K562 (cell line): ENCODE data around the gene SPECC1L. TPM values are rescaled to one million over a fixed set of nuclear protein-coding genes. Genes with fewer than 3 reads are reported as not detected.
A peak's percentile ranks its signal among the peaks of the same experiment; 100 is the strongest.

Experiments
- ELF1 ChIP-seq: fragments of 200-800 bp; sonication (Bioruptor generic); IDR thresholded peaks from 2 replicates; pipeline ENCODE4 v1.6.1; 2016; ENCODE audit warnings: missing genetic modification characterization, missing compliant biosample characterization
- ESRRA ChIP-seq: fragments of 450-650 bp; IDR thresholded peaks from 2 replicates; pipeline ENCODE4 v1.6.1; 2014; ENCODE audit warnings: low read depth, mild to moderate bottlenecking, moderate library complexity, borderline replicate concordance
- GATAD2B ChIP-seq: fragments of 450-650 bp; IDR thresholded peaks from 2 replicates; pipeline ENCODE4 v1.6.1; 2017; ENCODE audit warnings: mild to moderate bottlenecking, borderline replicate concordance
- HCFC1 ChIP-seq: IDR thresholded peaks from 2 replicates; pipeline ENCODE4 v1.6.1; 2012; ENCODE audit warnings: low read depth, low read length, improper control_type of control experiment
- MCM2 ChIP-seq: fragments of 450-650 bp; IDR thresholded peaks from 2 replicates; pipeline ENCODE4 v1.6.1; 2017; ENCODE audit warnings: low read depth, mild to moderate bottlenecking
- MCM3 ChIP-seq: fragments of 450-650 bp; IDR thresholded peaks from 2 replicates; pipeline ENCODE4 v1.6.1; 2016
- RAD21 ChIP-seq, 2 experiments: fragments of 250-450 bp in 1 of 2; fragments of 450-650 bp in 1 of 2; sonication (Bioruptor Pico) in 1 of 2; formaldehyde crosslinking in 1 of 2; IDR thresholded peaks in 1 of 2; conservative IDR thresholded peaks in 1 of 2; 2 replicates each; pipeline versions ENCODE4 v1.4.0 to v1.8.0; 2020 to 2022; ENCODE audit warnings: mild to moderate bottlenecking in 2 of 2, moderate library complexity in 1 of 2
- RBM22 ChIP-seq: fragments of 200-400 bp; formaldehyde crosslinking; IDR thresholded peaks from 2 replicates; pipeline ENCODE4 v1.6.1; 2018; ENCODE audit warnings: low read length, low read depth; ENCODE audit not compliant: poor library complexity, severe bottlenecking
- RBM39 ChIP-seq: fragments of 200-400 bp; formaldehyde crosslinking; optimal IDR thresholded peaks from 2 replicates; pipeline ENCODE3; 2018; ENCODE audit warnings: low read depth, low read length
- SMC3 ChIP-seq: conservative IDR thresholded peaks from 2 replicates; pipeline ENCODE4 v1.6.1; 2011; ENCODE audit warnings: low read depth, low read length, improper control_type of control experiment; ENCODE audit not compliant: insufficient read depth
- TAF7 ChIP-seq: fragments of 450-650 bp; IDR thresholded peaks from 2 replicates; pipeline ENCODE4 v1.6.1; 2016; ENCODE audit warnings: missing genetic modification characterization, missing compliant biosample characterization
- U2AF1 ChIP-seq: fragments of 200-400 bp; formaldehyde crosslinking; optimal IDR thresholded peaks from 2 replicates; pipeline ENCODE3; 2017; ENCODE audit warnings: mild to moderate bottlenecking, low read depth, low read length, moderate library complexity
- ZNF174 ChIP-seq: fragments of 250-450 bp; sonication (Bioruptor Pico); IDR thresholded peaks from 2 replicates; pipeline ENCODE4 v1.4.0; 2020; ENCODE audit warnings: mild to moderate bottlenecking
- polyA plus RNA-seq, 8 experiments: library from polyadenylated mRNA; depleted of rRNA in 4 of 8; stranded (reverse) in 5 of 8; unstranded in 3 of 8; fragments of >200 nt; fragmentation: Nextera tagmentation in 2 of 8; fragmentation: Illumina TruSeq in 1 of 8; extraction: Ambion mirVana in 2 of 8; extraction: Trizol in 1 of 8; gene quantifications; 2 replicates each; pipeline versions ENCODE4 v1.2.1 to v1.2.3, GENCODE V29; 2011 to 2014; ENCODE audit warnings: inconsistent platforms in 1 of 8, missing spikeins in 1 of 8
- total RNA-seq, 7 experiments: library from RNA; depleted of rRNA in 6 of 7; stranded (reverse); fragments of >200 nt in 6 of 7; fragmentation: Illumina TruSeq in 2 of 7; extraction: Trizol in 2 of 7; gene quantifications; 2 replicates each; pipeline versions ENCODE4 v1.2.1 to v1.2.3, GENCODE V29; 2011 to 2021; ENCODE audit warnings: low replicate concordance in 1 of 7
- TF ChIP-seq, protein P1 (sequence below): fragments of 450-650 bp; IDR thresholded peaks from 2 replicates; pipeline ENCODE4 v1.6.1; 2018; ENCODE audit not compliant: partially characterized antibody
- TF ChIP-seq, protein P2 (sequence below), 2 experiments: fragments of 450-650 bp in 1 of 2; sonication (generic) in 1 of 2; formaldehyde crosslinking in 1 of 2; IDR thresholded peaks; 2 replicates each; pipeline versions ENCODE4 v1.7.1 to v1.9.0; 2016 to 2022; ENCODE audit warnings: inconsistent platforms in 1 of 2, mild to moderate bottlenecking in 1 of 2, missing genetic modification reagents in 1 of 2

The SPECC1L gene
- total and polyA plus RNA-seq, 9 of the 15 experiments (the other 6 are each of a cell fraction or from before 2014, with no cell fraction given) = 1.4 to 27.9 (median 14.5) TPM

DNA sequence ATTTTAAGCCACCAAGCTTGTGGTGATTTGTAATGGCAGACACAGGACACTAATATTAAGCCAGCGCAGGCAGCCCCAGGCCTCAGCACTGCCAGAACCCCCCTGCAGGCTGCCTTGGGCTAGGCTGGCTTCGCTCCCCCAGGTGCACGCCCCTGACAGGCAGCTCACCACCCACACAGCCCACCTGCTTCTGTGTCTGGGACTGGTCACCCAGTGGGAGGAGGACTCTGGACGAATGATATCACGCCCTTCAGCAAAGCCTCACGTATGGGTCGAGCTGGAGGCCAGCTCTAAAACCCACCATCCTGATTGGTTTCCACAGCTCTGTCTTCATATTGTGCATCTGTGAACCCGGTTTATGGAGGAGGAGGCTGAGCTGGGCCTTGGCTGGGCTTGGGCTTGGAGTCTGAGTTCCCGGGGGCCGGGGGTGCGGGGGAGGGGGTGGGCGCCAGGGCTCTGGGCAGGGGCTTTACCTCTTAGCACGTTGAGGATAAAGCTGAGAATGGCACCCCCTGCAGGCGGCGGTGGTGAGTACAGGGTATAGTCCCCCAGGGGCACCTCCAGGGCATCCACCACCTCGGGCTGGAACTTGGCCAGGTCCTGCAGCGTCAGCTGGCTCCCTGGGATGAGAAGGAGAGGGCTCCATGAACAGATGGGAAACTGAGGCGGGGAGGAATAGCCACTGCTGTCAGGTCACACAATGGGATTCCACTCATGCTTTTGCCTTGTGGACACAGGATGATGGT, 39.5 kb upstream of the SPECC1L start (continued):
- TF ChIP-seq, protein P1, sequence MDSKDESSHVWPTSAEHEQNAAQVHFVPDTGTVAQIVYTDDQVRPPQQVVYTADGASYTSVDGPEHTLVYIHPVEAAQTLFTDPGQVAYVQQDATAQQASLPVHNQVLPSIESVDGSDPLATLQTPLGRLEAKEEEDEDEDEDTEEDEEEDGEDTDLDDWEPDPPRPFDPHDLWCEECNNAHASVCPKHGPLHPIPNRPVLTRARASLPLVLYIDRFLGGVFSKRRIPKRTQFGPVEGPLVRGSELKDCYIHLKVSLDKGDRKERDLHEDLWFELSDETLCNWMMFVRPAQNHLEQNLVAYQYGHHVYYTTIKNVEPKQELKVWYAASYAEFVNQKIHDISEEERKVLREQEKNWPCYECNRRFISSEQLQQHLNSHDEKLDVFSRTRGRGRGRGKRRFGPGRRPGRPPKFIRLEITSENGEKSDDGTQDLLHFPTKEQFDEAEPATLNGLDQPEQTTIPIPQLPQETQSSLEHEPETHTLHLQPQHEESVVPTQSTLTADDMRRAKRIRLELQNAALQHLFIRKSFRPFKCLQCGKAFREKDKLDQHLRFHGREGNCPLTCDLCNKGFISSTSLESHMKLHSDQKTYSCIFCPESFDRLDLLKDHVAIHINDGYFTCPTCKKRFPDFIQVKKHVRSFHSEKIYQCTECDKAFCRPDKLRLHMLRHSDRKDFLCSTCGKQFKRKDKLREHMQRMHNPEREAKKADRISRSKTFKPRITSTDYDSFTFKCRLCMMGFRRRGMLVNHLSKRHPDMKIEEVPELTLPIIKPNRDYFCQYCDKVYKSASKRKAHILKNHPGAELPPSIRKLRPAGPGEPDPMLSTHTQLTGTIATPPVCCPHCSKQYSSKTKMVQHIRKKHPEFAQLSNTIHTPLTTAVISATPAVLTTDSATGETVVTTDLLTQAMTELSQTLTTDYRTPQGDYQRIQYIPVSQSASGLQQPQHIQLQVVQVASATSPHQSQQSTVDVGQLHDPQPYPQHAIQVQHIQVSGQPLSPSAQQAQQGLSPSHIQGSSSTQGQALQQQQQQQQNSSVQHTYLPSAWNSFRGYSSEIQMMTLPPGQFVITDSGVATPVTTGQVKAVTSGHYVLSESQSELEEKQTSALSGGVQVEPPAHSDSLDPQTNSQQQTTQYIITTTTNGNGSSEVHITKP = no peak
- TF ChIP-seq MCM3 (no peak), U2AF1 (no peak), MCM2 (no peak), GATAD2B (no peak), RAD21 (CRISPR knock-in tag; conservative IDR thresholded peaks at IDR 0.05 in 1 of 2, IDR thresholded peaks at IDR 0.05 in 1 of 2) (peak in 1 of 2 experiments; percentile 10; a peak in 1 of 4 replicates), ZNF174 (CRISPR knock-in tag) (no peak), HCFC1 (no peak), SMC3 (0 out of 2 replicates have a peak, but pooled peaks have one; percentile 3), RBM39 (no peak), ELF1 (tag) (no peak), RBM22 (no peak), ESRRA (no peak), TAF7 (tag) (no peak)
- TF ChIP-seq, protein P2, sequence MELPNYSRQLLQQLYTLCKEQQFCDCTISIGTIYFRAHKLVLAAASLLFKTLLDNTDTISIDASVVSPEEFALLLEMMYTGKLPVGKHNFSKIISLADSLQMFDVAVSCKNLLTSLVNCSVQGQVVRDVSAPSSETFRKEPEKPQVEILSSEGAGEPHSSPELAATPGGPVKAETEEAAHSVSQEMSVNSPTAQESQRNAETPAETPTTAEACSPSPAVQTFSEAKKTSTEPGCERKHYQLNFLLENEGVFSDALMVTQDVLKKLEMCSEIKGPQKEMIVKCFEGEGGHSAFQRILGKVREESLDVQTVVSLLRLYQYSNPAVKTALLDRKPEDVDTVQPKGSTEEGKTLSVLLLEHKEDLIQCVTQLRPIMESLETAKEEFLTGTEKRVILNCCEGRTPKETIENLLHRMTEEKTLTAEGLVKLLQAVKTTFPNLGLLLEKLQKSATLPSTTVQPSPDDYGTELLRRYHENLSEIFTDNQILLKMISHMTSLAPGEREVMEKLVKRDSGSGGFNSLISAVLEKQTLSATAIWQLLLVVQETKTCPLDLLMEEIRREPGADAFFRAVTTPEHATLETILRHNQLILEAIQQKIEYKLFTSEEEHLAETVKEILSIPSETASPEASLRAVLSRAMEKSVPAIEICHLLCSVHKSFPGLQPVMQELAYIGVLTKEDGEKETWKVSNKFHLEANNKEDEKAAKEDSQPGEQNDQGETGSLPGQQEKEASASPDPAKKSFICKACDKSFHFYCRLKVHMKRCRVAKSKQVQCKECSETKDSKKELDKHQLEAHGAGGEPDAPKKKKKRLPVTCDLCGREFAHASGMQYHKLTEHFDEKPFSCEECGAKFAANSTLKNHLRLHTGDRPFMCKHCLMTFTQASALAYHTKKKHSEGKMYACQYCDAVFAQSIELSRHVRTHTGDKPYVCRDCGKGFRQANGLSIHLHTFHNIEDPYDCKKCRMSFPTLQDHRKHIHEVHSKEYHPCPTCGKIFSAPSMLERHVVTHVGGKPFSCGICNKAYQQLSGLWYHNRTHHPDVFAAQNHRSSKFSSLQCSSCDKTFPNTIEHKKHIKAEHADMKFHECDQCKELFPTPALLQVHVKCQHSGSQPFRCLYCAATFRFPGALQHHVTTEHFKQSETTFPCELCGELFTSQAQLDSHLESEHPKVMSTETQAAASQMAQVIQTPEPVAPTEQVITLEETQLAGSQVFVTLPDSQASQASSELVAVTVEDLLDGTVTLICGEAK (IDR thresholded peaks at IDR 0.05) = no peak
- TF ChIP-seq, protein P2 (CRISPR knock-in tag; IDR thresholded peaks at IDR 0.05) = no peak
